Measurements from ENCODE around the gene MAMDC2.

The MAMDC2 gene

DNA sequence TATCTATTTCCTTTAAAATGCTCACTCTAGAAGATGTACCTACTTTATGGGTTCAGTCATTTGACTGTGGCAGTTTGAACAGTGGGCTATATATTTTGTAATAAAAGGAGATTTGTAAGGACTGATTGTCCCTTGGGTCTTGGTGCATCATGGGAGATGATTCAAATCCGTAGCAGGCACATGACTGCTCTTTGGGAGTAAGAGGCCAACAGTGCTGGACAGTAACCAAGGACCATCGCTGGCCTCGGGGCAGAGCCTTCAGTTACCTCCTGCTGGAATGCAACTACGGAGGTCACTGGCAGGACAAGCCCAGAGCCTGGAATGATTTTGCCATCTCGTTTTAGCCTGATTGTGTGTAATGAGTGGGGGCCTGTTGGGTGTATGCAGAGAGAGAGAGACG, 7.0 kb upstream of the MAMDC2 start:
- DNase-seq (ENCODE audit: low spot score): no peak

DNA sequence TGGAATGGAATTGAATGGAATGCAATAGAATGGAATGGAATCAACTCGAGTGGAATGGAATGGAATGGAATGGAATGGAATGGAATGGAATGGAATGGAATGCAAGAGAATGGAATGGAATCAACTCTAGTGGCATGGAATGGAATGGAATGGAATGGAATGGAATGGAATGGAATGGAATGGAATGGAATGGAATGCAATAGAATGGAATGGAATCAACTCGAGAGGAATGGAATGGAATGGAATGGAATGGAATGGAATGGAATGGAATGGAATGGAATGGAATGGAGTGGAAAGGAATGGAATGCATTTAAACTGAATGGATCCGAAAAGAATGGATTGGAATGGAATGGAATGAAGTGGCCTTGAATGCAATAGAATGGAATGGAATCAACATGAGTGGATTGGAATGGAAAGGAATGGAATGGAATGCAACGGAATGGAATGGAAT, 5.5 kb upstream of the MAMDC2 start:
- DNase-seq (ENCODE audit: low spot score): peak; percentile 23

DNA sequence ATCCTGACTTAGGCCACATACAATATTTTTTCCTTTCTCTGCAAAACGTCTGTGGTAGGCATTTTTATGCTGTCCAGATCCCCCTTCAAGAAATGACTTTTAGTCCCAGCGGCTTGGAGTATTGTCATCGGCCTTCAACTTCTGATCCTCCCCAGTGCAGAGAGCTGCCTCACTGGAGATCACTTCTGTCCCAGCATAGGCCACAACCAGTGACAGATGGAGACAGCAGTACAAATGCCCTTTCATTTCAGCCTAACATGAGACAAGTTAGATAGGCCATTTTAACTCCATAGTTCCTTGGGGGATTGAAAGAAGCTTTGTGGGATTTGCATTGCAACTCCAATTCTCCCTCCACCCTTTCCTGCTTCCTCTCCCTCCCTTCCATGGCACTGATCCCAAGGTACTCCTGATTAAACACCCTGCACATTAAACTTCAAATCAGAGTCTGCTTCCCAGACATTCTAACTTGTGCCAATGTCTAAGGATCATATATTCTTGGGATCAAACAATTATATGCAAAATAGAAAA, 3.2 kb upstream of the MAMDC2 start:
- no peak for DNase-seq (ENCODE audit: low spot score)

DNA sequence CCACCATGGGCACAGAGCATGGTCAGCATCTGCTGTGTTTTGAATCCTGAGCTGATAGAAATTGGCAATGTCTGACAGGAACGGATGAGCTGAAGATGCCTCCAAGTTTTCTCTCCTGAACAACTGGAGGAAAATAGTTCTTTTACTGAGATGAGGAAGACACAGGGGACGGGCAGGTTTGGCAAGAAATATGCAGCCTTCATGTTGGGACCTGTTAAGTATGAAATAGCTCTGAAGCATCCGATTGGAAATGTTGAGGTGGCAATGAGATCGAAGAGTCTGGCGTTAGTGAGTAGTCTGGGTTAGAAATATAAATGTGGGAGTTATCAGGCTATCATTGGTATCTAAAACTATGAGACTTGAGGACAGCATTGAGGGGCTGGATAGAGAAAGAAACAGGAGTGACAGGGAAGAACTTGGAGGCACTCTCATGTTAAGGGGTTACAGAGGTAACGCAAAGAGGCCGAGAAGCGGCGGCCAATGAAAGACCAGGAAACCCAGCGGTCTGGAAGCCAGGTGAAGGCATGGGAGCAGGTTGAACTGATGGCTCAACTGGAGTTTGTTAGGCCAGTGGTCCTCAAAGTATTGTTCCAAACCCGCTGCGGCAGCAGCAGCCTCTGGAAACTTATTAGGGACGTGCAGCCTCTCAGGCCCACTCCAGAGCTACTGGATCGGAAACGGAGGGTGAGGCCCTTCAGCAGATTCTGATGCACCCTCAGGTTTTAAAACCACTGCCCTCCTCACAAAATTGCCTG, 1.0 kb upstream of the MAMDC2 start:
- DNase-seq (ENCODE audit: low spot score): no peak

DNA sequence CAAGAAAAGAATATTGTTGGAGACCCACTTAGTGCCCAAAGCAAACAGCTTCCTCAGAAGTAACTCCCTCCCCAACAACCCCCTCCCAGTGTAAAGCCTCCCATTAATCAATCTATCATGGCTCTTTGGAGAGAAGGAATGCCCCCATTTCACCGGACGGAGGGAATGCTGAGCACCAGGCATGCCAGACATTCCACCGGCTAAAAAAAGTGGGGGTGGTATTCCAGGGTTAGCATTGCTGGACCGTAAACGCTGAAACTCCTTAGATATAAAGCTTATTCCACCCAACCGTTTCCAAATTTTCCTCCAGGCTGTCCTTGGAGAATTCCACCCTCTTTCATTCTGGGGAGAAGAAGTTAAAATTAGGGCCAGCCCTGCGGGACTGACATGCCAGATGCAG, 363 bp upstream of the MAMDC2 start:
- DNase-seq (ENCODE audit: low spot score): peak; percentile 69

DNA sequence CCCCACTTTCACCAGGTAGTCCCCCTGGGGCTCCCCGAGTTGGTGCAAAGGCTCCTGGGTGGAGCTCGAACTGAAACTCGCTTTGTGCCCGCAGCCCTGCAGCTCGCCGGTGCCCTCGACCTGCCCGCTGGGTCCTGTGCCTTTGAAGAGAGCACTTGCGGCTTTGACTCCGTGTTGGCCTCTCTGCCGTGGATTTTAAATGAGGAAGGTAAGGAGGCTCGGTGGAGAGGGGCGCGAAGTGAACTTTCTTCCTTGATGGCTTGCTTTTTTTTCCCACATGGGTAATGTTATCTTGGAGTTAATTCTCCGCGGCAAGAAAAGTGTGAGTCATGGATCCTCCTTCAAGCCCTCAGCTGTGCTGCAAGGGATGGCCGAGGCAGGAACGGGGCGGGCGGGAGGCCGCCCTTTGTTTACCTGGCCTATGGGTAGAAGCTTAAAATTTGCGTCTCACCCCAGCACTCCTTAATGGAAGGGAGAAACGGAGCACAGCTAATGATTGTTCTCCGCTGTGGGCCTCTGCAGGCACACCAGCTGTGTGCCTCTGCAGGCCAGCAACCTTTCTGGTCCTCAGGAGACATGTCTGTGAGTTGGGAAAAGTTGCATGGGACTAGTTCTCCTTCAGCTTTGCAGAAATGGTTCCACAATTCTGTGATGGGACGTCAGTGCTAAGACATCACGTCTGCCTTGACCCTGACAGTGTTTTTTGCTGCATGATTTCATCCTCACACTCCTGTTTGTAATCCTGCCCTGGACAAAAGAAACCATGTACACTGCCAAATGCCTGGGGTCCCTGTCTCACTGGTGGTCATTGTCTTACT, 1.1 kb downstream of the MAMDC2 start:
- peak; percentile 72 for DNase-seq (ENCODE audit: low spot score)

DNA sequence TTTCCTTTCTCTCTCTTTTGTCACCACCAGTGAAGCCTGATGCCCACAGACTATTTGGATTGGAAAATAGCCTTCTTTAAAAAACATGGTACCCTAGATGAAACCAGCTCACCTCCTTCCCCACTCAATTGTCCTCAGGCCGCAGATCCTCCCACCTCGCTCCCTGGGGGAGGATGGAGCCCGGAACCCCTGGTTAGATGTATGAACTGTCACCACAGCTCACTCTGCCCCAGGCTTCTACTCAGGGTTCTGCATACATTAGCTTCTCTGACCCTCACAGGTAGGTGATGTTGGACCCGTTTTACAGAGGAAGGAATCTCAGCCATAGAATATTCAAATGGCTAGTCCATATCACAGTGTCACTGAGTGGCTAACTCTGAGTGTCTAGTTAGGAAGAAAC, 1.8 kb downstream of the MAMDC2 start:
- DNase-seq (ENCODE audit: low spot score): no peak

DNA sequence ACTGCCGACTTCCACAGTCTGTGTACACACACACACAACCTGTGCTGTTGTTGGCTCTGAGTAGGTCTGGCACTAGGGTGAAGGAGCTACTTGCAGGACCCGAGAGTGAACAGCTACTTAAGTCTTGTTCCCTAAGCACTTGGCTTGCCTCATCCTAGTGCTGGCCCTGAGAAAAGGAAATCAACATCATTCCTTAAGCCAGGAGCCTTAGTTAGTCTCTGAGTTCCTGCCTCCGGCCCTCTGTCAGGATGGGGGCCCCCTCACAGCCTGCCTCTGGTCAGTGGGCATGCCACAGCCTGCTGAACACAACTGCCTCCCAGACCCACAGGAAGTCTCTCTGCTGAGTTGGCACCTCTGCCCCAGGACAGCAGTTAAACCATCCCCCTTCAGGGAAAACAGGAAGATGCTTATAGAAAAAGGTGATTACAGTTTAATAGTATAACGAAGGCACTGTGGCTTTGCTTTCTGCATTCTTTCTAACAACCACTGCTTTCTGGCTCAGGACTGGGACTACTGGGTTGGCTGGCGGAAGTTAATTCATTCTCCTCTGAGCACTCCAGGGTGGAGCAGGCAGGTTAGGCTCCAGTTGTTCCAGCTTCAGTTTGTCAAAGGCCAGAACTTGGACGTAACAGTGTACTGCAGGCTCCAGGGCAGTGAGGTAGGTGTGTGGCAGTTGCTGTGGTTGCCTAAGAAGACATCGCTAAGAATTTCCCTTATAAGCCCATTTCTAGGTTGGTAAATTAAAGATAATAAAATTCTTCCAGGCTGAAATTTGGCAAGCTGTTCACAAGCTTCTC, 2.8 kb downstream of the MAMDC2 start:
- peak; percentile 74 for DNase-seq (ENCODE audit: low spot score)

DNA sequence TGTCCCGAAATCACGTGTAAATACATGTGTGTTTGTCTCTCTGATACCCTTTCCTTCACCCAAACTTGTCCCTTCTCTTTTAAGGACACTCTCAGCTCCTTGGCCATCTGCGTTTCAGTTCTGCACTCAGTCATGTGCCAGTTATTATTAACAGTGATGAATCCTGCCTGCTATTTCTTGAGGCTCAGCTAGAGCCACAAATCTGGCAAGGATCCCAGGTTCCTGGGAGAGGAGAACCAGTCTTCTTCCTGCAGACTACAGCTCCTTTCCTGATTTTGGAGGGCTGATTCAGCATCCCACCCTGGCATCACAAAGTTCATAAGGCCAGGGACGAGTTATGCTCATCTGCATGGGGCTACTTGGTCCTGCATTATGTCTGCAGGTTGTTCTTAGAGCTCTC, 5.6 kb downstream of the MAMDC2 start:
- DNase-seq (ENCODE audit: low spot score): peak; percentile 87

DNA sequence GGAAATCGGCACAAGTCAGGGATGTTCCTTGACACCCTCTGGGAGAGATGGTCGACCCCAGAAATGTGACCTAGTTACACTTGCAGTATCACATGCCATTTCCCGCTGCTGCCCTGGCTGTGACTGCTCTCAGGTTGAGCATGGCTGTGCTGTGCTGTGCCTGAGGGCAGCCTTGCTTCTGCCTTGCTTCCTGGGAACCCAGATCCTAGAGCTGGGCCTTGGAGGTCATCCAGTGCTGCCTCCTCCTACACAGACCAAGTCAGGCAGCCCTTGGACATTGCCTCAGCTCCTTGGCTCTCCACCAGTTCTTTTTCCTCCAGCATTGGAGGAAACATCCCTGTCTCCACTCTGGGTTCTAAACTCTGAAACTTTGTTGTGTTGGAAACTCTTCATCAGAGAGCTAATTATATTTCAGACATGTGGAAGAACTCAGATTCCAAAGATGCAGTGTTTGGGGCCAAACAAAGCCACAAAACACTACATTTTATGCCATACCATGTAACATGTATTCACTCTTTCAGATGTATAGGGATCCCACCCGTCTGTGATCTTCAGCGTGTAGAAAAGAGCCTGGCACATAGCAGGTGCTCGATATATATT, 6.1 kb downstream of the MAMDC2 start:
- DNase-seq (ENCODE audit: low spot score): no peak

DNA sequence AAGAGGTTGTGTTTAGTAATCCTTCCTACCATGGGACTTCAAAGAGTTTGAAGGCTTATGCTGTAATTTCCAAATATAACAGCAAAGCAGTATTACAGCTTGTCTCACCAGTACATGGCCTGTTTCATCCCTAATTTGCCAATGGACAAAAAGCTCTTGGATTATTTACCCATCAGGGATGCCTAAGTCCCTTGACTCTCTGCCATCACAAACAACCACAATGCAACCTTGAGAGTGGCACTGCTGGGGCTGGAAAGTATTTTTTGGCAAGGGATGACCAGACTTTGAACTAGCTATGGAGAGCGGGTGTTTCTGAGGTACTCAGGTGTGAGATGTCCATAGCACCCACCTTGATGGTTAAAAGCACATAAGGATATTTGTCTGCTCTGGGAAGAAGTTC, 9.1 kb downstream of the MAMDC2 start:
- no peak for DNase-seq (ENCODE audit: low spot score)

DNA sequence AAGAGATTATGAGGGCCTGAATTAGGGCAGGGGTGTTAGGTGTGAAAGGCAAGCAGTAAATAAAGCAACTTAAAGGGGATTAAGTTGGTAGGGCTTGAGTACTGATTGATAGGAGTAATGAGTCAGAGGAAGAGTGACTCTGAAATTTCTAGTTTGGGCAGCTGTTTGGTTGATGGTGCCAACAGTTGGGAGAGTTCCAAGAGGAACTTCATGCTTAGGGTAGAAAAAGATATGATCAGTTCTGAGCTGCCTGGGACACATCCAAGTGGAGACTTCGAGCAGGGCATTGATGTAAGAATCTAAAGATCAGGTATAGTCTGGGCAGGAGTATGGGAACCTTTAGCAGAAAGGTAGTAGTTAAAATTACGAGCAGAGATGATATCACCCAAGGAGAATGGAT, 10.2 kb downstream of the MAMDC2 start:
- peak; percentile 93 for DNase-seq (ENCODE audit: low spot score)

DNA sequence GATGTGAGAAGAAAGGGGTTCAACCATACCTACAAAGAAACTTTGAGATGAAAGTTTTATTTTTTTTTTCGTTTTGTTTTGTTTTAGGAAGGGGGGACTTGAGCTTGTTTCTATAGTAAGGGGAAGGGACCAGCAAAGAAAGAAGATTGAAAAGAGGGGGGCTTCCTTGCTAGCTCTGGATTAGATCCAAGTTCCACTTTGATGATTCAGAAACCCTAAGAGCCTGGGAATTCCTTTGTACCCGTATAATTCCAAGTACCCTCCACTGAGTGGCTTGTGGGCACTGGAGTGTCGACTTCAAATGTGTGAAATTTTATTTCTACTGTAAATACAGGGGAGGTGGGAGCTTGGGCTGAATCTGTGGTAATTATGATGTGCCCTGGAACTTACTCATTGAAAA, 10.9 kb downstream of the MAMDC2 start:
- DNase-seq (ENCODE audit: low spot score): peak; percentile 72

DNA sequence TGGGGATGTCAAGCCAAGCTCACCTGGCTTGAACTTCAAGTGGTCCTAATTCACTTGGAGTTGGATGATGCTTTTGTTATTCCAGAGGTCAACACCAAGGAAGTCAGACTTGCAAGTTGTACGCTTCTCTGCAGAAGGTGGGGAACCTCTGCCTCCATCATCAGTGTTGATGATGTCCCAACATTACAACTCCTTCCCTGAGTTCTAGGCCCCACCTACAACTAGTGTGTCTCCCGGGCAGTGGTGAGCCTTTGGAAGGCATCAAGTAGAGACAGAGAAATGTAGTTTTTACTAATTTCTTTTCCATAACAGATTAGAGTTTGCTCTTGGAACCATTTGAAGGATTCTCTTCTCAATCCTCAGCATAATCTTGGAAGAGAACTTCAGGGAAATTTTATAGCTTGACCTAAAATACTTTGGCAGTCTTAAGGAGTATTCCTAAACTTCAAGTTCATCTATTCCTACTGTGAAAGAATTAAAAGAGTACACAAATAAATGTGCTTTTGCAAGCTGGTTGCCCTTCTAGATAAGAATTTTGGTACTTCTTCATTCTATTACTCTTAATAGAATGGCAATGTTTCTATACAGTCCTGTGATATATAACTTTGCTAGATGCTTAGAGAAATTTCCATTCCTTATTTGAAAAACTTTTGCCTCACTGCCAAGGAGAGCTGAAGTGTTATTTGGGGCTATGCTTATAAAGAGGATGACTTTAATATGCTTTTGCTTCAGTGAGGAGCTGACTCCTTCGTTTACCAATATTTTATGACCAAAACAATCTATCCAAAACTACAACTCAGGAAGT, 12.0 kb downstream of the MAMDC2 start:
- no peak for DNase-seq (ENCODE audit: low spot score)

DNA sequence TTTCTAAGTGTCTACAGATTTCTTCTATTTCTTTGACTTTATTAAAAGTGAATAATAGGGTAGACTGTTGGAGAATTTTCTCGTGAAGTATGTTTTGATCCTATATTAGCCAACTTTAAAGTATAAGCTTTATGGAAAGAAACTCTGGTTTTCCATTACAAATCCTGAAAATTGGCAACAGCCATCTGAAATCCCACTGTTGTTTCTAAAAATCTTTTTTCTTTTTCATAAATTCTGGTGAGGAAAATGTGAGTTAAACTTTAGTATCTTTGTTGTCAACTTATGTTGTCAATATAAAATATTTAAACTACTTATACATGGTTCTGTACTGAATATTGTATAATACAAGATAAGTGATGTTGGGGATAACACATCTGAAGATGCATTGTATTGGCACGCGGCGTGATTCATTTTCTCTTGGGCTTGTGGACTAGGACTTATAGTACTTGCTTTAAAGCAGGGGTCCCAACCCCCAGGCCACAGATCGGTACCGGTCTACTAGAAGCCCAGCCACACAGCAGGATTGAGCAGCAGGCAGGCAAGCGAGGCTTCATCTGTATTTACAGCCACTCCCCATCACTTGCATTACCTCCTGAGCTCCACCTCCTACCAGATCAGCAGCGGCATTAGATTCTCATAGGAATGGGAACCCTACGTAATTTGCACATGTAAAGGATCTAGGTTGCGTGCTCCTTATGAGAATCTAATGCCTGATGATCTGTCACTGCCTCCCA, 12.7 kb downstream of the MAMDC2 start:
- no peak for DNase-seq (ENCODE audit: low spot score)

DNA sequence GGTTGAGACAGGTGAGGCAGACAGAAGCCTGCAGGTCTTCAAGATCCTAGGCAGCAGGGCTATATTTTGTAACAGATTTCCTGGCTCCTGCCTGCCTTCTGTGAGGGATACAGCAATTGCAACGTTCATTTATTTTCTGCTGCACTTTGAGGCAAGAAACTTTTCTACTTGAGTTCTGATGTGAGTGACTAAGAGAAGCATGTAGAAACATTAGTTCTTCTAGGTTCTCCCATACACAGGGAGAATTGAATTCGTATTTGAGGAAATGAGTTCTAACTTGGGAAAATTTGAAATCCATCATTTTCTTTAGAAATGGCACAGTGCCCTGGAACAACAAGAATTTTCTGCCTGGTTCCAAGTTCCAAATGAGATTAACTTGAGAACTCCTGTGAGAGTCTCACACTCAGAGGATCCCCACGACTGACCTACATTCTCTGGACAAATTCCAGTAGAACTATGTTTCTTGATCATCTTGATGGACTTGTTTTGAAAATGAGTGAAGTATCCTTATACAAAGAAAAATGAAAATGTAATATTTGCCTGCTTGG, 15.0 kb downstream of the MAMDC2 start:
- DNase-seq (ENCODE audit: low spot score): no peak

DNA sequence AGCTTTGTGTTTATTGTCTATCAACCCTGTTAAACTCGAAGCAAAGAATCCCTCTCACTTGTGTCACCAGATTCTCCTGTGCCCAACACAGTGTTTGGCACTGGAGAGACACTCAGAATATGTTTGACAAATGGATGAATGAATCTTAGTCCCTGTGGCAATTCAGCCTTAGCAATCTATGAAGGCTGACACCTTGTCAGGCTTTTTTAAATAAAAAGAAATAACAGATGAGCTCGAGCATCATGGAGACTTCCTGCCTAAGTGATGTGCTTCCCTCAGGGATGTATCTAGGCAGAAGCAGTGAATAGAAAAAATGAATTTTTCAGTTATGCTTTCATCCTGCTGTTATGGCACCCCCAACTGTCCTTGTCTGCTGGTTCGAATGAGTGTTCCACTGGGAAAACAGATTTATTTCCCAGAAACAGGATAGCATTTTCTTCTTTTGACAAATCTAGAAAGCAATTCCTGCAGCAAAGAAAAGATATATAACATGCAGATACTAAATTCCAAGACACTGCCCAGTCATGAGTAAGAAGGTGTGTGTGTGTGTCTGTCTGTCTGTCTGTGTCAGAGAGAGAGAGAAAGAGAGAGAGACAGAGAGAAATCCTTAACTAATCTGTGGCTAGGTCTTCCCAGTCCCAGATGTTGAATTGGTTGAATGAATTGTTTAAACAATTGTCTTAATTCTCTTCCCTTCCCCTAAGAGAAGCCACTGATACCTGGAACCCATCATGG, 16.7 kb downstream of the MAMDC2 start:
- DNase-seq (ENCODE audit: low spot score): peak; percentile 51

DNA sequence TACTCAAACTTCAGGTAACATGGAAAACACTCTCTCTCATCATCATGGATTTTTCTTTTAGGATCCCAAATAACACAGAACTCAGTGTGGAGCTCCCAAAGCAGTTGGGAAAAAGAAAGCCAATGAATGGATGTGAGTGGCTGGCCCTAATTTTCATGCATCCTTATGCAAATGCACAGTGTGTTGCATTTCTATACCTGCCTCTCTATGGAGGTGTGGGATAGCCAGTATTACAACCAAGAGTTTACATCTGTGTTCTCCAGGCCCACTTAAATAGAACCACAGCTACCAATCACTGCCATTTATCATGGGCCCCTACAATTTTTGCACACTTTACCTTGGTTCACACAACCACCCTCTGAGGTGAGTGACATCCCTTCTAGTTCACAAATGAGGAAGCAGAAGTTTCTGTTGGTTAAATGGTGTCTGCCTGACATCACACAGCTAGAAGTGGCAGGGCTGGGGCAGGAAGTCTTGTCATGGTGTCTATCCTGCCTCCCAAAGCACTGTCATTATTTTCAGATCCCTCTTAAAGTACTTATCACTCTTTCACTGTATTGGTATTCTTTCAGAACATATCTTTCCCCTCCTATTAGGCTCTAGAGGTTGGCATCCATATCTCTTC, 17.3 kb downstream of the MAMDC2 start:
- DNase-seq (ENCODE audit: low spot score): peak; percentile 43

DNA sequence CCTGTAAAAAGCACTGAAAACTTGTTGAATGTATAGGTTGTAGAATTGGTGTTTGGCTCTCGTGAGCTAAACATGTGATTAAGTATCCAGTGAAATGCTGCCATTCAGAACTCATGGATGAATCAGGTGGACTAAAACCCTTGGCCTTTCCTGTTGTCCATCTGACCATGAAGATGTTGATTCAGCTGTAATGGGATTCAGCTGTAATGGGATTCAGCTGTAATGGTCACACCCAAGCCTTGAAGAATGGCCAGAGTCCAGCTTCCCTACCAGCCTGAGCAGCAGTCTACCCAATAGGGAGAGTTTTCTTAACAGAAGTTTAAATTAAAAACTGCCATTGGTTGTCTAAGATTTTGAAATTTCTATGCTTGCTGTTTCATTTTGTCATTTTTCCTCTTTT, 18.1 kb downstream of the MAMDC2 start:
- DNase-seq (ENCODE audit: low spot score): peak; percentile 84

Data from kidney tubule cell (primary cell).